ENCODE measurements around the gene VPS13D.

DNA sequence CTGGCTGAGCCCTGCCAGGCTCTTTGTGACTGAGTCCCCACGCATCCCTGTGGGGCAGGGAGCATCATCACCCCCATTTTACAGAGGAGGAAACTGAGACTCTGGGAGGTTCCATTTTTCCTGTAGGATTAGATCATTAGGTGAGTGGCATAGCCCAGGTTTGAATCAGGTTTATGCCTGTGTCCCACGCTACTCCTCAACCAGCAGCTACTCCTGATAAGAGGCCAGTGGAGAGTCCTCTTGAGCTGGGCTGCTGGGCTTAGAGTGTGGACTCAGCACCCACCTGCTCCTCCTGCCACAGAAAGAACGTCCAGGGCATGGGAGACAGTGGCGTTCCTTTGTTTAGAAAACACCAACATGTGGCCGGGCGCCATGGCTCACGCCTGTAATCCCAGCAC is 32.3 kb upstream of the VPS13D start:
- TF ChIP-seq, protein P1, sequence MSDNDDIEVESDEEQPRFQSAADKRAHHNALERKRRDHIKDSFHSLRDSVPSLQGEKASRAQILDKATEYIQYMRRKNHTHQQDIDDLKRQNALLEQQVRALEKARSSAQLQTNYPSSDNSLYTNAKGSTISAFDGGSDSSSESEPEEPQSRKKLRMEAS (IDR thresholded peaks at IDR 0.05) = no peak
- TF ChIP-seq RAD21 (IDR thresholded peaks at IDR 0.05; ENCODE audit: low read depth) (no peak), CEBPB (IDR thresholded peaks at IDR 0.05) (no peak), YY1 (IDR thresholded peaks at IDR 0.05; ENCODE audit: low read depth) (no peak), EP300 (IDR thresholded peaks at IDR 0.05; ENCODE audit: borderline replicate concordance) (no peak), EGR1 (IDR thresholded peaks at IDR 0.05) (no peak), FOXM1 (IDR thresholded peaks at IDR 0.05; ENCODE audit: borderline replicate concordance, low read depth) (no peak), NFIC (IDR thresholded peaks at IDR 0.05) (no peak)
- TF ChIP-seq, protein P2, sequence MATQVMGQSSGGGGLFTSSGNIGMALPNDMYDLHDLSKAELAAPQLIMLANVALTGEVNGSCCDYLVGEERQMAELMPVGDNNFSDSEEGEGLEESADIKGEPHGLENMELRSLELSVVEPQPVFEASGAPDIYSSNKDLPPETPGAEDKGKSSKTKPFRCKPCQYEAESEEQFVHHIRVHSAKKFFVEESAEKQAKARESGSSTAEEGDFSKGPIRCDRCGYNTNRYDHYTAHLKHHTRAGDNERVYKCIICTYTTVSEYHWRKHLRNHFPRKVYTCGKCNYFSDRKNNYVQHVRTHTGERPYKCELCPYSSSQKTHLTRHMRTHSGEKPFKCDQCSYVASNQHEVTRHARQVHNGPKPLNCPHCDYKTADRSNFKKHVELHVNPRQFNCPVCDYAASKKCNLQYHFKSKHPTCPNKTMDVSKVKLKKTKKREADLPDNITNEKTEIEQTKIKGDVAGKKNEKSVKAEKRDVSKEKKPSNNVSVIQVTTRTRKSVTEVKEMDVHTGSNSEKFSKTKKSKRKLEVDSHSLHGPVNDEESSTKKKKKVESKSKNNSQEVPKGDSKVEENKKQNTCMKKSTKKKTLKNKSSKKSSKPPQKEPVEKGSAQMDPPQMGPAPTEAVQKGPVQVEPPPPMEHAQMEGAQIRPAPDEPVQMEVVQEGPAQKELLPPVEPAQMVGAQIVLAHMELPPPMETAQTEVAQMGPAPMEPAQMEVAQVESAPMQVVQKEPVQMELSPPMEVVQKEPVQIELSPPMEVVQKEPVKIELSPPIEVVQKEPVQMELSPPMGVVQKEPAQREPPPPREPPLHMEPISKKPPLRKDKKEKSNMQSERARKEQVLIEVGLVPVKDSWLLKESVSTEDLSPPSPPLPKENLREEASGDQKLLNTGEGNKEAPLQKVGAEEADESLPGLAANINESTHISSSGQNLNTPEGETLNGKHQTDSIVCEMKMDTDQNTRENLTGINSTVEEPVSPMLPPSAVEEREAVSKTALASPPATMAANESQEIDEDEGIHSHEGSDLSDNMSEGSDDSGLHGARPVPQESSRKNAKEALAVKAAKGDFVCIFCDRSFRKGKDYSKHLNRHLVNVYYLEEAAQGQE (IDR thresholded peaks at IDR 0.05; ENCODE audit: low read depth) = no peak
